Stomach (tissue), 9 donors: ENCODE results near the gene EPHX1. TPM values are rescaled to one million over a fixed set of nuclear protein-coding genes. Genes with fewer than 3 reads are reported as not detected.

ENCODE experiments used
- DNase-seq, 2 donors: peaks; one replicate each; pipeline versions ENCODE4 v3.0.0 to v3.0.0-alpha.2; 2013 to 2019
- H3K27ac ChIP-seq, 5 donors: fragments of 200-600 bp in 4 of 5; sonication (generic) in 4 of 5; one replicate each; pipeline ENCODE4 v1.5.1; 2013 to 2019; ENCODE audit warnings: mild to moderate bottlenecking in 1 of 5, moderate library complexity in 1 of 5
- H3K27me3 ChIP-seq, 3 donors: fragments of 200-600 bp; sonication (generic); one replicate each; pipeline ENCODE4 v1.5.1; 2017 to 2019; ENCODE audit warnings: mixed run types in 1 of 3
- H3K36me3 ChIP-seq, 4 donors: fragments of 200-600 bp; sonication (generic); 1 replicate in 3 of 4; 2 replicates in 1 of 4; pipeline ENCODE4 v1.5.1; 2016 to 2019
- H3K4me1 ChIP-seq, 4 donors: fragments of 200-600 bp; sonication (generic); one replicate each; pipeline ENCODE4 v1.5.1; 2016 to 2019
- H3K4me3 ChIP-seq, 4 donors: fragments of 200-600 bp; sonication (generic) in 3 of 4; one replicate each; pipeline ENCODE4 v1.5.1; 2016 to 2019; ENCODE audit warnings: mild to moderate bottlenecking in 1 of 4
- H3K9me3 ChIP-seq, 4 donors: fragments of 200-600 bp; sonication (generic); one replicate each; pipeline ENCODE4 v1.5.1; 2016 to 2019
- EP300 ChIP-seq: sonication (generic); formaldehyde crosslinking; IDR thresholded peaks from one replicate; pipeline ENCODE4 v1.6.1; 2017; ENCODE audit warnings: antibody characterized with exemption
- POLR2A ChIP-seq, 4 donors: fragments of 450-650 bp; IDR thresholded peaks; one replicate each; pipeline ENCODE4 v1.6.1; 2016; ENCODE audit warnings: antibody characterized with exemption in 4 of 4, control low read depth in 2 of 4, mild to moderate bottlenecking in 1 of 4, moderate library complexity in 1 of 4
- POLR2AphosphoS5 ChIP-seq, 3 donors: sonication (generic); formaldehyde crosslinking; IDR thresholded peaks; one replicate each; pipeline ENCODE4 v1.6.1; 2016; ENCODE audit warnings: antibody characterized with exemption in 3 of 3
- WGBS, 5 donors: extraction: QIAGEN DNeasy Blood & Tissue Kit in 3 of 5; methylation state at CpG; one replicate each; pipeline versions ENCODE4 v1.1.5 to v1.1.7; 2013 to 2018; 5-methylcytosine and 5-hydroxymethylcytosine counted together
- intact Hi-C: fragments of 100-400 bp; cut with DNase I; formaldehyde crosslinking; loops from one replicate; pipeline ENCODE4 v1.15.1; 2023; ENCODE audit warnings: low total_unique reads
- polyA plus RNA-seq, 3 donors: library from polyadenylated mRNA; stranded (reverse); fragments of 200-250 nt; gene quantifications; one replicate each; pipeline ENCODE4 v1.2.3, GENCODE V29; 2013
- total RNA-seq, 5 donors: library from RNA; depleted of rRNA; stranded (reverse); fragments of >200 nt; gene quantifications; one replicate each; pipeline versions ENCODE4 v1.1.0 to v1.2.3, GENCODE V29; 2014 to 2016
- donor health status: healthy with polysubstance abuse.
- donor health status: Bipolar disorder and iron deficiency.
- donor health status: healthy.

Gene EPHX1
- total and polyA plus RNA-seq, 8 donors: 13.0 to 94.6 (median 40.5) TPM

- no peaks in the 10 kb centered on the region for H3K36me3 ChIP-seq
- no peaks in the 10 kb centered on the region for H3K9me3 ChIP-seq
- H3K27me3 ChIP-seq: no peaks in the 10 kb centered on the region
- peak overlapping the region; percentile 22 to 87 (median 76) for H3K27ac ChIP-seq
- 62 to 70% (median 67%) methylated on average over 14 of the region's 14 CpGs for WGBS, 5 donors
- DNase-seq: peak; percentile 71 to 75
- peaks cover 20 to 60% (median 22%) of the 10 kb centered on the region in 4 donors for H3K4me1 ChIP-seq
- TF ChIP-seq POLR2A (IDR thresholded peaks at IDR 0.05) (no peak), EP300 (no peak), POLR2AphosphoS5 (IDR thresholded peaks at IDR 0.05) (peak in 1 of 3 donors; percentile 65)
- no peak overlapping the region for H3K4me3 ChIP-seq
- intact Hi-C loops: no loop called here
These were observed 81.5 kb downstream of the EPHX1 start for GRCh38 chr1:225891229-225891972.

DNA sequence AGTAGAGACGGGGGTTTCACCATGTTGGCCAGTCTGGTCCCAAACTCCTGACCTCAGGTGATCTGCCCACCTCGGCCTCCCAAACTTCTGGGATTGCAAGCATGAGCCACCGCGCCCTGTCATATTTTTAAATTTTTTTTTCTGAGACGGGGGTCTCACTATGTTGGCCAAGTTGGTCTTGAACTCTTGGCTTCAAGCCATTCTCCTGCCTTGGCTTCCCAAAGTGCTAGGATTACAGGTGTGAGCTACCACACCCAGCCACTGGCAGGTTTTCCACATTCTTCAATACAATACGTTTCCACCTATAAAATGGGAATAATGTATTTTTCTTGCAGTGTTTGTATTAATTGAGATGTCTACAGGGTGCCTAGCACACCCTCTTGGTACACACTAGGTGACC lies 82.4 kb downstream of the EPHX1 start:
- no peak for DNase-seq

More for the DNA sequence above, 82.4 kb downstream of the EPHX1 start:
- peak overlapping the region in 2 of 5 donors; percentile 75 to 87 for H3K27ac ChIP-seq
- 76 to 88% (median 86%) methylated on average over 6 of the region's 6 CpGs for WGBS, 5 donors
- H3K9me3 ChIP-seq: no peaks in the 10 kb centered on the region
- intact Hi-C loops: no loop called here
- no peak overlapping the region for H3K4me3 ChIP-seq
- TF ChIP-seq POLR2AphosphoS5 (IDR thresholded peaks at IDR 0.05) (no peak), EP300 (no peak)
- H3K36me3 ChIP-seq: no peaks in the 10 kb centered on the region
- no peaks in the 10 kb centered on the region for H3K27me3 ChIP-seq
- H3K4me1 ChIP-seq: peaks cover 27 to 64% (median 29%) of the 10 kb centered on the region in 4 donors

Other genes starting within 250 kb of the EPHX1 start
- gene ENAH, start 157.0 kb upstream of the EPHX1 start, total RNA-seq: 100 to 1,000 TPM in 4 of 5 donors, 10 to 100 TPM in 1; 70.1 to 186 (median 154) TPM
- 10 to 100 TPM in 2 of 3 donors, 1 to 10 TPM in 1; 8.5 to 40.9 (median 38.5) TPM for gene ENAH, start 157.0 kb upstream of the EPHX1 start, polyA plus RNA-seq
- gene SRP9, start 32.3 kb upstream of the EPHX1 start, total RNA-seq: 100 to 1,000 TPM in 4 of 5 donors, 10 to 100 TPM in 1; 68.9 to 269 (median 130) TPM
- 100 to 1,000 TPM; 169 to 289 (median 267) TPM for gene SRP9, start 32.3 kb upstream of the EPHX1 start, polyA plus RNA-seq
- 100 to 1,000 TPM in 3 of 5 donors, 10 to 100 TPM in 2; 82.6 to 208 (median 101) TPM for gene TMEM63A, start 72.3 kb downstream of the EPHX1 start, total RNA-seq
- gene TMEM63A, start 72.3 kb downstream of the EPHX1 start, polyA plus RNA-seq: 10 to 100 TPM in 2 of 3 donors, 1 to 10 TPM in 1; 5.3 to 25.7 (median 22.8) TPM
- gene LEFTY1, start 79.0 kb downstream of the EPHX1 start, total RNA-seq: 100 to 1,000 TPM in 1 of 5 donors, under 1 TPM in 1, not detected in 3; 0.55 to 499 TPM
- under 1 TPM; 0.37 to 0.73 (median 0.61) TPM for gene LEFTY1, start 79.0 kb downstream of the EPHX1 start, polyA plus RNA-seq
- gene PYCR2, start 114.1 kb downstream of the EPHX1 start, total RNA-seq: 10 to 100 TPM; 20.1 to 42.9 (median 21.8) TPM
- 10 to 100 TPM; 39.0 to 59.4 (median 39.9) TPM for gene PYCR2, start 114.1 kb downstream of the EPHX1 start, polyA plus RNA-seq
- 100 to 1,000 TPM in 1 of 5 donors, under 1 TPM in 1, not detected in 3; 0.18 to 138 TPM for gene LEFTY2, start 131.1 kb downstream of the EPHX1 start, total RNA-seq
- gene LEFTY2, start 131.1 kb downstream of the EPHX1 start, polyA plus RNA-seq: under 1 TPM in 1 of 3 donors, not detected in 2; 0.13 TPM
- gene SDE2, start 189.2 kb downstream of the EPHX1 start, total RNA-seq: 10 to 100 TPM in 2 of 5 donors, 1 to 10 TPM in 3; 4.0 to 40.2 (median 9.0) TPM
- 1 to 10 TPM; 4.9 to 7.6 (median 7.6) TPM for gene SDE2, start 189.2 kb downstream of the EPHX1 start, polyA plus RNA-seq